ENCODE data around the gene RSRC1. TPM values are rescaled to one million over a fixed set of nuclear protein-coding genes. Genes with fewer than 3 reads are reported as not detected.

The RSRC1 gene
- total and polyA plus RNA-seq, 2 of the 13 experiments (the other 11 are each of a cell fraction or from before 2014, with no cell fraction given), result 4.9 to 63.0 TPM

- TF ChIP-seq ZUFSP (CRISPR knock-in tag; IDR thresholded peaks at IDR 0.05; ENCODE audit: borderline replicate concordance), result no peak
Observed at GRCh38 chr3:158368271-158368670, 258.4 kb downstream of the RSRC1 start (continued).

GRCh38 chr3:158369279-158369678 lies 259.4 kb downstream of the RSRC1 start:
- 92% methylated on average over 1 of the region's 1 CpG for WGBS (ENCODE audit: low lambda C conversion rate)
- Histone ChIP-seq H3K4me1 (ENCODE audit: insufficient read depth, low read length) (peaks cover 15% of the 10 kb centered on the region), H3K9ac (ENCODE audit: insufficient read depth, low read depth, low read length) (no peak overlapping the region), H3K9me3 (ENCODE audit: low read length) (no peaks in the 10 kb centered on the region), H3K4me2 (ENCODE audit: low read depth, low read length) (no peak overlapping the region), H3K36me3 (replicated peaks in 1 of 2; ENCODE audit: control insufficient read depth in 1 of 2, insufficient read depth in 2 of 2, low read length in 2 of 2) (no peaks in the 10 kb centered on the region), H4K20me1 (ENCODE audit: insufficient read depth, low read length) (no peaks in the 10 kb centered on the region), H2AFZ (ENCODE audit: low read length) (no peak overlapping the region), H3K79me2 (ENCODE audit: insufficient read depth, low read length) (no peaks in the 10 kb centered on the region), H3K27me3 (ENCODE audit: control insufficient read depth in 1 of 2, insufficient read depth in 2 of 2, low read length in 2 of 2) (no peaks in the 10 kb centered on the region), H3K4me3 (replicated peaks in 1 of 3; ENCODE audit: insufficient read depth in 1 of 3, low read depth in 2 of 3, low read length in 3 of 3) (no peak overlapping the region), H3K27ac (ENCODE audit: extremely low read length, insufficient read depth, low read length) (no peak overlapping the region)
- intact Hi-C loops (cut with micrococcal nuclease; ENCODE audit: unreplicated experiment), result loop anchor here (5.0 kb wide), 1 partner anchor 57 kb away; no protein-coding TSS in a partner anchor
- POLR2A ChIA-PET, result no interaction called here
- in situ Hi-C loops (cut with HindIII; ENCODE audit: extremely low pct_ligation_motif_present, low pct_unique_long_range_greater_than_20kb), result no loop called here
- CTCF ChIA-PET (ENCODE audit: low intra/inter-chr PET ratio, low total read pairs), result no interaction called here
- FAIRE-seq (no peak), ATAC-seq (no peak), DNase-seq (ENCODE audit: low spot score) (no peak)
- BruUV-seq (replicated peaks), result no TSS peak
- TF ChIP-seq TFAP4 (IDR thresholded peaks at IDR 0.05; ENCODE audit: borderline replicate concordance, low read depth) (no peak), ELF4 (CRISPR knock-in tag; IDR thresholded peaks at IDR 0.05; ENCODE audit: borderline replicate concordance) (no peak), E2F1 (CRISPR knock-in tag; IDR thresholded peaks at IDR 0.05) (no peak), BCLAF1 (IDR thresholded peaks at IDR 0.05) (no peak), ZNF788 (CRISPR knock-in tag; IDR thresholded peaks at IDR 0.05; ENCODE audit: borderline replicate concordance) (no peak), HNRNPH1 (optimal IDR thresholded peaks at IDR 0.05; ENCODE audit: low read depth, low read length) (no peak), ZSCAN31 (CRISPR knock-in tag; IDR thresholded peaks at IDR 0.05; ENCODE audit: low read depth) (no peak), FOXP1 (IDR thresholded peaks at IDR 0.05) (no peak), FOXP1 (CRISPR knock-in tag; IDR thresholded peaks at IDR 0.05) (no peak), ZNF672 (CRISPR knock-in tag; IDR thresholded peaks at IDR 0.05) (no peak), ETV5 (CRISPR knock-in tag; IDR thresholded peaks at IDR 0.05; ENCODE audit: borderline replicate concordance) (no peak), ZMYM2 (CRISPR knock-in tag; IDR thresholded peaks at IDR 0.05) (no peak), ZNF17 (CRISPR knock-in tag; IDR thresholded peaks at IDR 0.05) (no peak), GMEB2 (CRISPR knock-in tag; IDR thresholded peaks at IDR 0.05; ENCODE audit: low read depth) (no peak), ZNF567 (CRISPR knock-in tag; IDR thresholded peaks at IDR 0.05; ENCODE audit: borderline replicate concordance) (no peak)

Measured in HepG2 (cell line).